HG03521 (cell line): ENCODE measurements around the gene TACR2.

Experiments used
- ATAC-seq: cut with Tn5 transposase; IDR thresholded peaks from one replicate; pipeline ENCODE4 v1.9.1; 2021; ENCODE audit warnings: mild to moderate bottlenecking, moderate library complexity; ENCODE audit not compliant: unreplicated experiment

TACR2 gene

DNA sequence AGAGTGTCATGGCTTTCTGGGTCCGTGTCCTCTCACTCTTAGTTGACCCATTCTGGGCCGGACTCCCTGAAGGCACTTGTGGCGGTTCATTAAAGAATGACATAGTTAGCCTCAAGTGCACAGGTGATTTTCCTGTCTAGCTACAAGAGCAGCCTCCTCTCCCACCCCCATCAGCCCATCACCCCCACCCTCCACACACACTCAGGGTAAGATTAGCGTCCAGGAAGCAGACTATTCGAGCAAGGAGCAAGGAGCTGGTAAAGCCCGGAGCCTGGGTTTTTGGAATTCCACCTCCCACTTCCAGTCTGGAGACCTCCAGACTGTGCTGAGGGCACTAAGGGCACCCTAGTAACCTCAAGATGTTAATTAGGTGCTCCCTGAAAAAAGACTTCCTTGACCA is 39.5 kb downstream of the TACR2 start:
- ATAC-seq = no peak

DNA sequence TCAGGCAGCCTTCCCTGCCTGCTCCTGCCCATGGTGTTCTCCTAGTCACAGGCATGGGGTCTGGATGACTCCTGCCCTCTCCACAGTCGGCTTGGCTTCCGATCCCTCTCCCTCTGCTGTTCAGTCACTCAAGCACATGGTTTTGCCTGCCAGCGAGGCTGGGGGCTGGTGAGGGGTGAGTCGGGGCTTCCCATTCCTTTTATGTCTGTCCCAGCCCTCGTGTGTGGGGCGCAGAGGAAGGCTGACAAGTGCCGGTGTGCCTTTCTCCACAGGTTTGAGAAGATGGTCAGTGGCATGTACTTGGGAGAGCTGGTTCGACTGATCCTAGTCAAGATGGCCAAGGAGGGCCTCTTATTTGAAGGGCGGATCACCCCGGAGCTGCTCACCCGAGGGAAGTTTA is 40.1 kb downstream of the TACR2 start:
- ATAC-seq = no peak

DNA sequence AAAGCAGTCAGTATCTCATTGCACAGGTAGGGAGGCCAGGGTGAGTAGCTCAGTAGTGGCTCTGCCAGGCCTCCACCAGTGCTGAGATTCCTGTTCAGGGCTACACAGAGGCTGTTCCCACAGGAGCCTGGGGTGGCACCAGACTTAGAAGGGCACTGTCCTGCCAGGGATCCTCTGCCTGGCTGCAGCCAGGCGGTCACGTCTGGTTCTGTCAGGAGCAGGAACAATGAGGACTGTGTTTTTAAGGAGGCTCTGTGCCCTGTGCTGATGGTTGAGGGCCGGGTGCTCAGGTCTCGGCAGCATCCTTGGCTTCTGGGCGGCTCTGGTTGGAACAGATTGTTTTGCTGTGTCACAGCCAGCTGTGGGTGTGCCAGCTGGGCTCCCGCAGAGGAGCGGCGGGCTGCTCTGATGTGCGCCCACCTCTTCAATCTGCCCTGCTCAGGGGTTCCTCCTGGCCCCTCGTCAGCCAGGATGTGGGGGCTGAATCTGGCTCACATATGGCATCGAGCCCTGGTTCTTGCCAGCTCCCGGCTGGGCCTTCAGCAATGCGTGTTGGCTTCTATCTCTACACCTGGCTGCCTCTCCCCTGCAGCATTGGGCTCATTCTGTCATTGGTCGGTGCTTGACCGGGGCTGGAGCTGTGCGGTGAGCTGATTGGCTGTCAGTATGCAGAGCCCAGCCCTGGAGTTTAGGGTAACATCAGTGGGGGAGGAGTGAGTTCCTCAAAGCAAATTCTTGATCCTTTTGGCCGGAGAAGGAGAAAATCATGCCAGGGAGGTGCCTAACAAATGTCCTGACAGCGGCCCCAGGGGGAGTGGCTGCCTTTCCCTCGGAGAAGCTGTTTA is 41.2 kb downstream of the TACR2 start:
- ATAC-seq = no peak

DNA sequence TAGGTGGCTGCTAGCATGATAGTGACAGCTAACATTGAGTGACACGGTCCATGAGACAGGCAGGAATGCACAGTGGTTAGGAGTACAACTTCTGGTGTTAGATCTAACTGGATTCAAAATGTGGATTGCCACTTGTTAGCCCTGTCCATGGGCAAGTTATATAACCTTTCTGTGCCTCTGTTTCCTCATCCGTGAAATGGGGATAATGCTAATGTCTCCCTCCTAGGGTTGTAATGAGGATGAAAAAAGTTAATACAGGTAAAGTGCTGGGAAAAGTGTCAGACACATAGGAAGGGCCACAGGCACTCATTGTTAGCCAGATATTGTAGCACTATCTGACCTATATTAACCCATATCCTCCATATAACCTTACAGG is 41.8 kb downstream of the TACR2 start:
- ATAC-seq = no peak

DNA sequence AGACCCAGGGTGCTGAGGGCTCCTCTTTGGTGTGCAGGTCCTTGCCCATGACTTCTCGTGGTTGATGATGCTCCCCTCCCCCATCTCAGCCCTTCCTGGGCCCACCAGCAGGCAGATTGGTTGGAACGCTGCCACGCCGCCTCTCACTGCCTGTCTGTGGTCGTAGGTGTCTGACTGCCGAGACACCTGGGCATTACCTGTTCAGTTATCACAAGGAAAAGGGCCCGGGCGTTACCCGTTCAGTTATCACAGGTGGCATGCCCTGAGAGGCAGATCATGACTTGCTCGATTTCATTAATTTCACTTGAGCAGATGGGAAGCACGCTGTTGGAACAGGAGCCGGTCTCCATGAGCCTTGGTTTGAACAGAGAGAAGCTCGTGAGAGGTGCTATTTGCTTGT is 42.5 kb downstream of the TACR2 start:
- no peak for ATAC-seq

DNA sequence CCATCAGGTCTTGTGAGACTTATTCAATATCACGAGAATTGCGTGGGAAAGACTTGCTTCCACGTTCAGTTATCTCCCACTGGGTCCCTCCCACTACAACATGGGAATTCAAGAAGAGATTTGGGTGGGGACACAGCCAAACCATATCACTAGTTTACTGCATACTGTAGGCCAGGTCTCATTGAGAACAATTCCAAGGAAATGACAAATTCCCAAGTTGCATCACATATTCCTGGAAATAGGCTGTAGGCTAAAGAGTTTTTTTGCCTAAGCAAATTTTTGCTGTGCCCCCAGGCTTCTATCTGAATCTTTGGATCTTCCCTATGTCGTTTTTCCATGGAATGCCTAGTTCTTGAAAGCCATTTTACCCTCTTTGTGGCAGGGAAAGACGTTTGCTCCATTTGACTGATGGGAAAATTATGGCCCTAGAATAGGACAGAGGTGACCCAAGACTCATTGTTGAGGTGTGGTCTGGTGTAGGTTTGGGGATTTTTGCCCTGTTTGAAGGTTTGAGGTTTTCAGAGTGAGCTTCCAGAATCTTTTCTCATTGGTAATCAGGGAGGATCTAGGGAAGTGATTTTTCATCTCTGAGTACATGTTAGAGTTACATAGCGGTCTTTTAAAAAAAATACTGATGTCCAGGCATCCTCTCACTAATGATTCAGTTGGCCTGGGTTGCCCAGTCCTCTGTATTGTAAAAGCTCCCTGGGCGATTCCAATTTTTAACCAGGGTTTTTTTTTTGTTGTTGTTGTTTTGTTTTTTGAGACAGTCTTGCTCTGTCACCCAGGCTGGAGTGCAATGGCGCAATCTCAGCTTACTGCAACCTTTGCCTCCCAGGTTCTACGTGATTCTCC is 44.4 kb downstream of the TACR2 start:
- no peak for ATAC-seq

DNA sequence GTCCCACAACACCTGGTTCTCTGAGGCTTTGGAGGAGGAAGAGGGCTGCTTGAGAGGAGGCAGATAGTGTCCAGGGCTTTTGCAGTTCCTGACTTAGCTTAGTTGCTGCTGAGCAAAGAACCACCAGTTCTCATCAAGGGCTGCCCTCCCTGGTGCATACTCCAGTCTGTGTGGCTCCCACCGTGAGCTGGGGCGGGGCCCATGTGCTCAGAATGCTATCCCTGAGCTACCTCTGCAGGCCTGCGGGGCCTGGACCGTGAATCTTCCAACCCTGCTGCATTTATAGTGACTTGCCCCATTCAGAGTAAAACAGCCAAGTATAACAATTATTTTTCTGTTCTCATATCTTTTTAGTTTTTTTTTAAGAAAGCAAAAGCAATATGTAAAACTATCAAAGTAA is 49.2 kb downstream of the TACR2 start:
- no peak for ATAC-seq

DNA sequence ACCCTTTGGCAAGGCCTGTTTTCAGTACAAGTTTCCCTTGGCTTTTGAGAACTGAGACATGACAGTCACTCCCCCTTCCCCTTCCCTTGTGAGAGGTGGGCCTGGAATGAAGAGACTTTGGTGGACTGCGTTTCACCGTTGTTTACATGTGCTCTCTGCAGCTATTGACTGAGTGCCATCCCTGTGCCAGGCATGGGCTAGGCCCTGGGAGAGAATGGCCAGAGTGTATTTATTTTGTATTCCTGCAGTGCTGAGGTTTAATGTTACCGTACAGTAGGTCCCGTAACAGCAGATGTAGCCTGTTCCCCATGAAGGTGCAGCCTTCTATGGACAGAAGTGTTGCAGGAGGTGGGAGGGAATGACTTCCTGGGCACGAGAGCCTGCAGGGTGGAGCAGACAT is 50.0 kb downstream of the TACR2 start:
- ATAC-seq = no peak

DNA sequence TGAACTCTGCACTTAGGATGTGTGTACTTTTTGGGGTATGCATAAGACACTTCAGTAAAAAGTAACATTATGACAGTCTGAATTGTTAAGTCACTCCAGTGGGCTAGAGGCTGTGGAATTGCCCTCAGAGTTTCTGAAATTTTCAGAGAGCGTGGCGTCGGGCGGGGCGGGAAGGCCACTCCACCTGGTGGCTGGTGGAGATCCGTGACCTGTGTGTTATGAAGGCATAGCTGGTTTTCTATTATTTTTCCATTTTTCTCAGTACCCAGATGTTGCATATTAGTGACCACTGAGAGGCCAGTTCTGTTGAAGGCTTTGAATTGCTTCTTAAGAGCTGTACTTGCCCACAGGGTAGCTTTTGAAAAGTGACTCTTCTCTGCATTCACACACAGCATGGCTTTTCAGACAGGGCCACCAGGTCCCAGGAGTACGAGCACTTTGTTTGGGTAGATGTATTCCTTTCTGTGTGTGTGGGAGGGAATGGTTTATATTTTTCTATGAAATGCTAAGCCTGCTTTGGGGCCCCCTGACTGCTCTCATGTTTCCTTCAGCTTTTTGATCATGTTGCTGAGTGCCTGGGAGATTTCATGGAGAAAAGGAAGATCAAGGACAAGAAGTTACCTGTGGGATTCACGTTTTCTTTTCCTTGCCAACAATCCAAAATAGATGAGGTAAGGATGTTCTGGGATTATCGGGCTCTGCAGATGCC is 52.3 kb downstream of the TACR2 start:
- no peak for ATAC-seq

DNA sequence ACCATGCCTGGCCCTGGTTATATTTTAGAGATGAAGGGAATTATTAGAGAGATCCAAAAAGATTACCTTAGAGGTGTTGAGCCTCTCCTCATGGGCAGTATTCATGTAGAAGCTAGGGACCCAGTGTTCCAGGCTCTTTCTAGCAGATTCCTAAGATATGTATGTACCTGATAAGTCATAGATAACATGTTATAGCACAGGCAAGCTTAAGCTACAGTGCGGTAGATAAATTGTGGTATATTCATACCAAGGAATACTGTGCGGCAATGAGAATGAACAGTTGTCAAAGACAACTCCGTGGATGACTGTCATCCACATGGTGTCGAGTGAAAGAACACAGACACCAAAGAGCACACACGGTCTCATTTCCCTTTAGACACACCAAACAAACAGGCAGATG is 53.1 kb downstream of the TACR2 start:
- ATAC-seq = no peak

DNA sequence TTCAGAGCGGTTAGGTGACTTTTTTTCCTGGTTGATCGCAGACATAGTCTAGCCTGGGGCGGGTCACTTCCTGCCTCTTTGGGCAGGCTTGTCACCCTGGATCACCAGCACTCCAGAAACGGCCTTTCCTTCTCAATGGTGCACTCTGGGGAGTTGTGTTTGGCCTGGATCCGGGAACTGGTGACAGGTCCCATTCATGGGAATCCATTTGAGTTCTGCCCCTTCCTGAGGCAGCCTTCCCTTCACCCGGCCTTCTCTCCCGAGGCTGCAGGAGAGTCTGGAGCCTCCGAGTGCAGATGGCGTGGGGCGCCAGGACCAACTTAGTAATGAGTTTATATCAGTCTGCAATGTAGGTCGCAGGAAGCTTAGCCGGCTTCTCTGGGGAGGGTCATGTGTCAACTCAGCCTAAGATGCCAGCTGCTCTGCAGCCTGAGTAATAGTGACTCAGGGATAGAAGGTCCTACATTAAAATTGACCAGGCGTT is 54.2 kb downstream of the TACR2 start:
- no peak for ATAC-seq

DNA sequence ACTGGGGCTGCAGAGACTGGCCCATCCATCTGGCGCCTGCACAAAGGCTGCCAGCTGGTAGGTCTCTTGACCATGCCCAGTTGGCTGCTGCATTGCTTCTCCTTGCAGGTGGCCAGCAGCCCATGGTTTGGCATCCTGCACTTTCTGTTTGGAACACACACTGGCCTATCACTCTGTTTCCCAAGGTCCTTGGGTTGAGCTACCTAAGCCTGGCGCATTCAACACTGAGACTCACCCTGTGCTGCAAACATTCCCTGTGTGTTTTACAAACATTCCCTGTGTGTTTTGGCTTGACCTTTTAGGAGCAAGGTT is 55.5 kb downstream of the TACR2 start:
- no peak for ATAC-seq

DNA sequence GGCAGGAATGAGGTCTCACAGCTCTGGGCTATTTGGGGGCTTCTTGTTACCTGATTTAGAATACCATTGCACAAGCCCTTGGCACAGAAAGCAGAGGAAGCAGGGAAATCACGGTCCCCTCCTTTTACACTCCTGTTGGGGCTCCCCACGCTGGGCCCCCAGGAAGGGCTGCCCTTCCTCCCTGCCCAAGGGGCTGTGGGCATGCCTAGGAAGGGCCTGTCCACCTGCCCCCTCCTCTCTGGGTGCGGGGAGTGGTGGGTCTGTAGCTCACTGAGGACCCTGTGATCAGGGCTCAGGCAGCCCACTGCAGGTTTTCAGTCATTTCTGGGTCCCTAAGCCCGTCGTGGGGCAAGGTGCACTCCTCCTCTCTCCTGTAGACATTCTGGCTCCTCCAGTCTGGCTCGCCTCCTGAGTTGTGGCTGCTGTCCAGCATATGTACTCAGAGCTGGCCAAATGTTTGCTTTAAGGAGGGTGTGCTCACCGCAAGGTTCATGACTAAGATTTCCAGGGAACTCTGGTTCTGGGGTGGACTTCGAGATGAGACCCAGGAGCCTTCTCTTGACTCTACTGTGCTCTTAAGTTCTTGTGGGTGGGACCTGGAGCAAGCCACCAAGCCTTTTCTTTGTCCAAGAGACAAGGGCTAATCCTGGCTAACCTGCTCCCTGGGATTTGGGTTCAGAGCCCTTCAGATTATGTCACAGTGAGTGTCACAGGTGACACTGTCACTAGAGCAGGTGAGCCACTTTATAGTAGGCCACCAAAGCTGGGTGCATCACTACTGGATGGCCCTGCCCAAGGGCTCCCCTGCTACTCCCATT is 56.0 kb downstream of the TACR2 start:
- ATAC-seq = no peak

DNA sequence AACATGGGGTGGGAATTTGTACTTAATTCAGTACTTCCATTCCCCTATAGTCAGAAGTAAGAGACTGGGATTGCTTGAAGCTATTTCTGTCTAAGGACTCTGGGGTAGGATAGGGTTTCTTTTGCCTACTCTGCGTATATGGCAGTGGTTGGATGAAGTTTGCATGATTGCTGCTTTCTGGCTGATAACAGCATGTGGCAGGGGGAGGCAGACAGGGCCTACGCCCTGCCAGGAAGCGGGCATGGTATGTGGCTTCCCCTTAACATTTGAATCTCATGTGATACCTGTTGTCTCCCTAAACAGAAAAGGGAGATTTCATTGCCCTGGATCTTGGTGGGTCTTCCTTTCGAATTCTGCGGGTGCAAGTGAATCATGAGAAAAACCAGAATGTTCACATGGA is 57.1 kb downstream of the TACR2 start:
- ATAC-seq = no peak

DNA sequence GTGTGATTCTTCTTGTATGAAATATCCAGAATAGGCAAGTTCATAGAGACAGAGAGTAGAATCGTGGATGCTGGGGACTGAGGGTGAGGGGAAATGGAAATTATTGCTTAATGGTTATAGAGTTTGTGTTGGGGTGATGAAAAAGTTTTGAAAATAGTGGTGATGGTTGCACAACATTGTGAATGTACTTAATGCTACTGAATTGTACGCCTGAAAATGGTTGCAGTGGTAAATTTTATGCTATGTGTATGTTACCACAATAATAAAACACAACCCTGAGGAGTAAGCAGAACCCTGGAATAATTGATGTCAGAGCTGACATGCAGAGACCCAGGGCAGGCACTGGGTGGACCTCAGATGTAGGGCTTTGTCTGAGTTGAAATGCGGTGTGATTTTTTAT is 57.6 kb downstream of the TACR2 start:
- no peak for ATAC-seq

DNA sequence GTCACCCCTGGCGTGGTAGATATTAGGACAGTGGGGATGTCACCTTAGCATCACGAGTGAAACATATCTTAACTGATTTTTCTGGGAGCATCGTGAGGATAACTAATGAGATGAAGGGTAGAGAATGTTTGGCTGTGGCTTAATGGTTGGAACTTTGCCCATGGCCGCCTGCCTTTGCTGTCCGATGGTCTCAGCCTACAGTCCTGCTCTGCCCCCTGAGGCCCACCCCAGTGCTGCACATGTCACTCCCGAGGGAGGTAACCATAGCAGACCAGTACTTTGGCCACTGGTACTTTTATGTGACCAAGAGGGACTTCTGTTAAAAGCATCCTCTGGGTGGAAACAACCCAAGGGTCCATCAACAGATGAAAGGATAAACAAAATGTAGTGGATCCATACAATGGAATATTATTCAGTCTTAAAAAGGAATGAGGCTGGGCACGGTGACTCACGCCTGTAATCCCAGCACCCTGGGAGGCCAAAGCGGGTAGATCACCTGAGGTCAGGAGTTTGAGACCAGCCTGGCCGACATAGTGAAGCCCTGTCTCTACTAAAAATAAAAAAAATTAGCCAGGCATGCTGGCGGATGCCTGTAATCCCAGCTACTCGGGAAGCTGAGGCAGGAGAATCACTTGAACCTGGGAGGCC is 58.4 kb downstream of the TACR2 start:
- no peak for ATAC-seq

DNA sequence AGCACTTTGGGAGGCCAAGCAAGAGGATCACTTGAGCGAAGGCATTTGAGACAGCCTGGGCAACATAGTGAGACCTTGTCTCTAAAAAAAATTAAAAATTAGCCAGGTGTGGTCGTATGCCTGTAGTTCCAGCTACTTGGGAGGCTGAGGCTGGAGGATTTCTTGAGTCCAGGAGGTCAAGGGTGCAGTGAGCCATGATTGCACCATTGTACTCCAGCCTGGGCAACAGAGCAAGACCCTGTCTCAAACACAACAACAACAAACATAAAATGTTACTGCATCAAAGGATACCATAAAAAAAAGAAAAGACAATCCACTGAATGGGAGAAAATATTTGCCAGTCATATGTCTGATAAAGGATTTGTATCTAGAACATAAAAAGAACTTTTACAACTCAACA is 60.5 kb downstream of the TACR2 start:
- no peak for ATAC-seq

DNA sequence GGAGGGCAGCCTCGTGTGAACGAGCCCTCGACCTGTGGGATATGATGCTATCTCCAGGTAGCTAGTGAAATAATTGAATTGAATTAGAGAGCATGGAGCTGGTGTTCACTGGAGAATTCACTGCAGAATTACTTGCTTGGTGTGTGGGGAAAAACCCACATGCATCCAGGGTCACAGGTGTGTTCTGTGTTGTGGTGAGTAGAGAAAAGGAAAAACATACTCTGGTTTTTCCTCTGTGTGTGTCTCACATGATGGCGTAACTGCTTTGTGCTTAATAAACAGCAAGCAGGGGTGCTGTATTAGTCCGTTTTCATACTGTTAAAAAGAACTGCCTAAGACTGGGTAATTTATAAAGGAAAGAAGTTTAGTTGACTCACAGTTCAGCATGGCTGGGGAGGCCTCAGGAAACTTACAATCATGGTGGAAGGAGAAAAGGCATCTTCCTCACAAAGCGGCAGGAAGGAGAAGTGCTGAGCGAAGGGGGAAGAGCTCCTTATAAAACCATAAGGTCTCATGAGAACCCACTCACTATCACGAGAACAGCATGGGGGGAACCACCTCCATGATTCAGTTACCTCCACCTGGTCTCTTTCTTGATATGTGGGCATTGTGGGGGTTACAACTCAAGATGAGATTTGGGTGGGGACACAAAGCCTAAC is 62.6 kb downstream of the TACR2 start:
- no peak for ATAC-seq
